DMS53 (cell line): ENCODE results near the gene CKB.

Experiments
- DNase-seq: peaks from one replicate; lab custom pipeline; 2025; lab: John Stamatoyannopoulos, UW

CKB gene

DNA sequence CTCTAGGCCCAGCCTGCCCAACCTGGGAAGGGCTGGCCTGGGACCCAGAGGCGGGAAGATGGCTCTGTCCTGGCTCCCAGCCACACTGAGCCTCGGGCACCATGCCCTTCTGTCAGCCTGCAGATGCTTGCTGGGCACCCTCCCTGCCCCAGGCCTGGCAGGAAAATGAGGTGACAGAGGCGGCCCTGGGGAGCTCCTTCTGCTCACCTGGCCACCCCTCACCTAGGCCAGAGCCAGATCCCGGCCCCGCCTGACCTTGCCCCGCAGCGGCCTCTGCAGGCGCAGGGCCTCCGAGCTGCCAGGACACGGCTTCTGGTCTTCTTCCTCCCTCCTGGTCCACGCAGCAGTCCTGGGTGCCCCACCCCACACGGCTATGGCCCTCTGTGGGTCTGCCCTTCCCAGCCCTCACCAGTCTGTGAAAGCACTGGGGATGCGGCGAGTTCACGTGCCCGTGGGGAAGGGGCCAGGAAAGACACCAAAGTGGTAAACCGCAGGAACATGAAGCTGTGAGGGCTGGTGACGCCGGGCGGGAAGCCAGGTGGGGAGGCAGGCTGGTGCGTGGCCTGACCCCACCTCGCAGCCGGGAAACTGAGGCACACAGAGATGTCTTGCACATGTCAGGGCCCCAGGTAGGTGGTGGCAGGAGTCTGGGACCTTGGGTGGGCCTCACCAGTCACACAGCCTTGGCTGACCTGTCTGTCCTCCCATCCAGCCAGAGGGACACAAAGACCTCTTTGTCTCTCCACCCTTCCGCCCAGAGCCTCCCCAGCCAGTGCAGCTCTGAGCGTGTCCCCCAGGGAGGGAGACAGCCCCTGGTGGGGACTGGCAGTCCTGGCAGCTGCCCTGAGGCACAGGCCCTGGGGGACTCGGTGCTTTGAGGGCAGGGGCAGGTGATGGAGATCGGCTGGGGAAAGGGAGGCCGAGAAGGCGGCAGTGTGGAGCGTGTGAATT, 27.0 kb upstream of the CKB start:
- no peak for DNase-seq

GRCh38 chr14:103548463-103549351, 26.1 kb upstream of the CKB start:
- no peak for DNase-seq

DNA sequence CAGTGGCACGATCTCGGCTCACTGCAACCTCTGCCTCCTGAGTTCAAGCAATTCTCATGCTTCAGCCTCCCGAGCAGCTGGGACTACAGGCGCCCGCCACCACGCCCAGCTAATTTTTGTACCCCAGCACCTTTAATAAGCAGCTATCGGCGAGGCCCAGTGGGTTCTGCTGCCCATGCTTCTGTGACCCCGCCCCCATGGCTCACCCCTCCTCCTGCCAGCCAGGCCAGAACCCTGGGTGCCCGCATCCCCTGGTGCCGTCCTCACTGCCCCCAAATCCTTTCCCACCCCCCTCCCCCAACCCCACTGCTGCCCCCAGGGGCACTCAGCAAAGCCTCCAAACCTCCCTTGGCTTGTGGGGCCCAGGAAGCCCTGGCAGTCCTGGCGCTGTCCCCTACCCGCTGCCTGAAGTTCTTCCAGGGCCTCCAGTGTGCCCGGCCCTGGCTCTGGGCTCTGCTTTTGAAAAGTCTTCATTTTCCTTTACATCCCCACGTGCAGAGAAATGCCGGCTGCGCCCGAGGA, 25.4 kb upstream of the CKB start:
- no peak for DNase-seq

DNA sequence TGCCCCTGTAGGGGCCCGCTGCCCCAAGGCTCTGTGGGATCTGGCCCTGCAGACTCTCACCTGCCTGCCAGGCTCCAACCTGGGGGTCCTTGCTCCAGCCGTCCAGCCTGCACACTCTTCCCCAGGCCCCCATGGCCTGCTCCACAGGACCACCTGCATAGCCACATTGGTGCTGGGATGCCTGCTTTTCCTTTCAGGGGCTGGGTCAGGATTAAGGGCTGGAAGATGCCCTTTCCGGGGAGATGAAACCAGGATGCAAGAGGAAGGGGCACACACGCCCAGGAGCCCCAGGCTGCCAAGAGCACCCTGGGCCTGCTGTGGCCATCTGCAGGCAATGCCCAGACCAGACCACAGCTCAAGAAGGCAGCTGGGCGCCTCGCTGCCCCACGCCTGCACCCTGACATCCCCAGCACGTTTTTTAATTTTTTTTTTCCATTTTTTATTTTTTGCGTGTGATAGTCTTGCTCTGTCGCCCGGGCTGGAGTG, 24.9 kb upstream of the CKB start:
- DNase-seq: no peak

- DNase-seq: peak; percentile 89
Observed at GRCh38 chr14:103546652-103547454, 24.2 kb upstream of the CKB start.

DNA sequence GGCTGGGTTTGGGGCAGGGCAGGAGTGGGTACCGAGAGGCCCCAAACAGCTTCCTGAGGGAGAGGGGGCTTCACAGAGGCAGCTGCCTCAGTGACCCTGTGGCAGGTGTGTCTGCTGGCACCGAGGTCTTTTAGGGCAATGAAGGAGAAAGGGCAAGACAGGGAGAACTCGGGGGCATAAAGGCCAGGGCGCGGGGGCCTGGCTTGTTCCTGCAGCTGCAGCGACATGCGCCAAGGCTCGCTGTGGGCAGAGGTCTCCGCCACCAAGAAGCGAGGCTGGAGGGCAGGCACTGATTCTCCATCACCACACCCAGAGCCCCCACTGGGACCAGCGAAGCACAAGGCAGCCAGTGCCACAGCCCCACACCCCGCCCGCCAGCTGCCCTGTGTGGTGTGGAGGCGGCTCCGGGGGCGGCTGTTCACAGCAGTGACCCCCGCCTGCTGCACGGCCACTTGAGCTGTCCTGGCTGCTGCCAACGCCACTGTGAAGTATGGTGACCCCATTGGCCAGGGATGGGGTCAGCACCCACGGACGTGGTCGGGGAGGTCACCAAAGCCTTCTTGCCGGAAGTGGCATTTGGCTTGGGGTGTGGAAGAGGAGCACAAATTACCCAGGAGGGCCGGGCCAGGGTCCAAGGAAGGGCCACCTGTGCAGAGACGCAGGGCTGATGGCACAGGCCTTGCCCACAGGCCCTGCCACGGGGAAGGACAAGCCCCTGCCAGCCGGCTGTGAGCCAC, 23.5 kb upstream of the CKB start:
- no peak for DNase-seq

DNA sequence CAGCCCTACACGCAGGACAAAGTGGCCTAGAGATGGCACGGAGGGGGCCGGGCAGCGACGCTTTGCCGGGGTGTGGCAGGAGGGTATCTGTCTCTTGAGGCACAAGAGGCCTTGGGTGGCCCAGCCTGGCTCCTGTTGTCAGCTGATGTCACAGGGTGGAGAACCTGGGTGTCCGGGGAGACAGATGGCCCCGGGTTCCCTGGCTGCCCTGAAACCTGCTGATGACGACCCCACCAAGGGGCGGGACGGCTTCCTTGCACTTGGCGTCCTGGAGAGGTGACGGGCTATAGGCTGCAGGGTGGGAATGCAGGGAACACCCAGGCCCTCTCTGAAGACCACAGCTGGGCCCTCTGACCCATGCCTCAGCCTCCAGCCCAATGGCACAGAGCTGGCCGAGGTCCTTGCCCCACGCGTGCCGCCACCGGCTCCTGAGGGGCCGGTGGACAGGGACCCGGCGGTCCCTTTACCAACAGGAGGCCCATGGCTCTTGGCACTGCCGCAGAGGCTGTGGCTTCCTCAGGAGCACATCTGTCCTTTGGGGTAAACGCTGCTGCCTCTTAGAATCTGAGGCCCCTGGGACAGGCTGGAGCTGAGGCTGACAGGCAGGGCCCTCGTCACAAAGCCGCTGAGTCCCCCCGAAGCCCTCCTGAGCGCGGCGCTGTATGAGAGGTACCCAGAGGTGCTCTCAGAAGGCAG, 22.7 kb upstream of the CKB start:
- DNase-seq: no peak

- no peak for DNase-seq
Observed at GRCh38 chr14:103544388-103545218, 22.0 kb upstream of the CKB start.

DNA sequence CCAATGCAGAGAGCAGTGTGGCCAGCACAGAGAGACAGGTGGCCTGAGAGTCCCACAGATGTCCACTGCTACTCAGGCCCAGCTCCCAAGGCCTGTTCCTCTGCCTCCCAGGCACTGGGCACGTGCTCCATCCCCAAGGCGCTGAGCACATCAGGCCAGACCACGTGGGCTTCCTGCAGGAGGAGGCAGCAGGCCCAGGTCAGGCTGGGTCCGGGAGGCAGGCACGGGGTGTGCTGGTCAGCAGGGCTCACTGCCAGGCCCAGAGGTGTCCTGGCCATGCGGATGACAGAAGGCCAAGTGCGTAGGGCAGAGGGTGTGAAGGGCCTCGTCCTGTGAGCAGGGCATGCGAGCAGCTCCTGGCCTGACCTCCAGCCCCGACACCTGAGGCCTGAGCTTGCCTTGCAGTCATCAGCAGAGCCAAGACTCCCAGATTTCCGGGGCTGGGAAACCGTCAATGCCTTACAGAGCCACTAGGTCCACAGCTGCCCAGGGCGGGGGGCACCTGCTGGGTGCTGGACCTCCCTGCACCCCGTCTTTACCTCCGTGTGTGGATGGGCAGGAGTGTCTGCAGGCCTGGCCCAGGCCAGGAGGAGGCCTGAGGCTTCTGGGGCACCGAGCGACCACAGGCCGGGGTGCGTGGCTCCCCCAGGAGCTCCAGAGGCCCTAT, 21.2 kb upstream of the CKB start:
- no peak for DNase-seq

GRCh38 chr14:103543140-103543539, 20.5 kb upstream of the CKB start:
- DNase-seq: peak; percentile 28

GRCh38 chr14:103542605-103543088, 20.0 kb upstream of the CKB start:
- peak; percentile 90 for DNase-seq

GRCh38 chr14:103541709-103542604, 19.3 kb upstream of the CKB start:
- DNase-seq: peak; percentile 65

DNA sequence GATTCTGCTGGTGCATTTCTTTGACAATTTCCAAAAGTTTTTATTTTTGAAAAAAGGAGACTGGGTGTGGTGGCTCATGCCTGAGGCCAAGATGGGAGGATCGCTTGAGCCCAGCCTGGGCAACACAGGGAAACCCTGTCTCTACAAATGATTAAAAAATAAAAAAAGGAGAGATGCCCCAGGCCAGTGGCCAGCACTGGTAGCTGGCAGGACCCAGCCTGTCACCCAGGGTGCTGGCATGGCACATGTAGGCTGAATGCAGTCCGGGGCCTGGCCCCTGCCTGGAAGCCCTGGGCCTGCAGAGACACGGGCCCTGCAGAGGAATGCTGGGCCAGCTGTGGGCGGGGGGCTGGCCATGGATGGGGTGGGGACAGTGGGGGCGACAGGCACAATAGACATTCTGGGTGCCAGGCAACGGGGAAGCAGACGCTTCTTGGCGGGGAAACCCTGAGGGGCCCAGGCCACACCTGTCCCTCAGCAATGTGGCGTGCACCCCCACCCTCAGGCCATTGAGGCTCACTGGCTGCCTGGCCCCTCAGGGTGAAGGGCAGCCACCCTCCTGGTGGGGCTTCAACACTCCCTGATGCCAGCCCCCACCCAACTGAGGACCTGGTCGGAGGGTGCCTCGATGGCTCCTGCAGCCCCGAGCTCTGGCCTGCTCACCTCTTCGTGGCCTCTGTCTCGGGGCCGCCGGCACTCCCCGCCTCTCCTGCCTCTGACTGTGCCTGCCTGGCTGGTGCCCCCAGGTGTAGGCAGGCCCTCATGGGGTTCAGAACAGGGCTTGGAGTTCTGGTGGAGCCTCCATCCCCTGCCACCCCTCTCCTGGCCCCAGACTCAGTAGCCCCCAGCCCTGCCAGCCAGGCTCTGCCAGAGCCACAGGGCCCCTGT, 18.4 kb upstream of the CKB start:
- DNase-seq: no peak

- peak; percentile 39 for DNase-seq
Observed at GRCh38 chr14:103539056-103539825, 16.6 kb upstream of the CKB start.

GRCh38 chr14:103538291-103539055, 15.8 kb upstream of the CKB start:
- DNase-seq: no peak
